GM19238 (cell line): ENCODE results near the gene MRPL34.
A peak's percentile ranks its signal among the peaks of the same experiment; 100 is the strongest.

Source experiments
- DNase-seq: peaks from one replicate; pipeline ENCODE4 v3.0.0; 2011; ENCODE audit warnings: low spot score; ENCODE audit not compliant: insufficient read length

The MRPL34 gene

GRCh38 chr19:17309198-17309964, 3.7 kb downstream of the MRPL34 start, which contains the start of gene DDA1:
Gene DDA1, plus strand, starts transcription at chr19:17309563. Its CDS starts 92 bp downstream, at chr19:17309655.
- DNase-seq, result peak; percentile 98

GRCh38 chr19:17309965-17310461, 4.3 kb downstream of the MRPL34 start:
- DNase-seq, result no peak

GRCh38 chr19:17311455-17312188, 6.0 kb downstream of the MRPL34 start:
- no peak for DNase-seq

- no peak for DNase-seq
Measured at GRCh38 chr19:17312189-17313113, 6.8 kb downstream of the MRPL34 start.

GRCh38 chr19:17314007-17314593, 8.4 kb downstream of the MRPL34 start:
- DNase-seq, result no peak

- DNase-seq, result no peak
Measured at GRCh38 chr19:17318966-17319365, 13.3 kb downstream of the MRPL34 start.

GRCh38 chr19:17319473-17320238, 14.0 kb downstream of the MRPL34 start:
- DNase-seq, result no peak

GRCh38 chr19:17320435-17320834, 14.8 kb downstream of the MRPL34 start:
- DNase-seq, result no peak

- DNase-seq, result no peak
Measured at GRCh38 chr19:17321655-17322489, 16.2 kb downstream of the MRPL34 start.

- DNase-seq, result no peak
Measured at GRCh38 chr19:17322854-17323253, 17.2 kb downstream of the MRPL34 start.

- DNase-seq, result no peak
Measured at GRCh38 chr19:17323300-17323963, 17.8 kb downstream of the MRPL34 start.

- no peak for DNase-seq
Measured at GRCh38 chr19:17323964-17324332, 18.3 kb downstream of the MRPL34 start.

- no peak for DNase-seq
Measured at GRCh38 chr19:17324357-17325114, 18.9 kb downstream of the MRPL34 start.

- no peak for DNase-seq
Measured at GRCh38 chr19:17325133-17325532, 19.5 kb downstream of the MRPL34 start.

- DNase-seq, result no peak
Measured at GRCh38 chr19:17325881-17326594, 20.4 kb downstream of the MRPL34 start.

GRCh38 chr19:17326595-17326966, 20.9 kb downstream of the MRPL34 start:
- no peak for DNase-seq

GRCh38 chr19:17327068-17327653, 21.5 kb downstream of the MRPL34 start:
- DNase-seq, result no peak
